ENCODE measurements around the gene WDR31.

WDR31 gene

GRCh38 chr9:113370806-113371325, 30.8 kb upstream of the WDR31 start:
- Histone ChIP-seq H3K4me1 (ENCODE audit: control insufficient read depth, insufficient read depth, low read length) (no peaks in the 10 kb centered on the region), H3K36me3 (ENCODE audit: control insufficient read depth in 2 of 2, insufficient read depth in 1 of 2, low read length in 2 of 2) (peaks cover 0 to 32% of the 10 kb centered on the region in 2 experiments; a peak in 2 of 3 replicates), H3K9me3 (ENCODE audit: control insufficient read depth, insufficient read depth, low read depth, low read length) (no peaks in the 10 kb centered on the region), H3K27ac (ENCODE audit: extremely low read depth, low read depth, low read length) (no peak overlapping the region), H3K4me3 (ENCODE audit: low read depth, low read length) (no peak overlapping the region)
- TF ChIP-seq ZNF404 (tag by site-specific recombination; IDR thresholded peaks at IDR 0.05) (no peak), ZNF658 (tag by site-specific recombination; IDR thresholded peaks at IDR 0.05) (no peak), ZNF626 (tag by site-specific recombination; IDR thresholded peaks at IDR 0.05) (no peak), ZNF114 (tag by site-specific recombination; IDR thresholded peaks at IDR 0.05) (no peak)
- ChIA-PET CTCF (interaction anchor here (0.6 to 0.7 kb wide), 2 partner anchors 16 to 148 kb away, joined by 3 to 4 read pairs; no protein-coding TSS in a partner anchor), POLR2A (interaction anchor here (0.7 to 0.8 kb wide), 2 partner anchors 22 to 545 kb away, joined by 3 read pairs; partner anchors contain the start of gene BSPRY)

GRCh38 chr9:113369855-113370140, 29.7 kb upstream of the WDR31 start:
- TF ChIP-seq ZNF366 (tag by site-specific recombination; conservative IDR thresholded peaks at IDR 0.05) (no peak), ZNF433 (tag by site-specific recombination; IDR thresholded peaks at IDR 0.05; ENCODE audit: low read depth) (no peak), OVOL3 (tag by site-specific recombination; IDR thresholded peaks at IDR 0.05) (no peak), ZFP41 (tag by site-specific recombination; IDR thresholded peaks at IDR 0.05; ENCODE audit: borderline replicate concordance) (no peak), RBAK (tag by site-specific recombination; IDR thresholded peaks at IDR 0.05) (no peak), ZNF518A (tag by site-specific recombination; conservative IDR thresholded peaks at IDR 0.05; ENCODE audit: low read depth) (no peak), HIC1 (tag by site-specific recombination; IDR thresholded peaks at IDR 0.05) (no peak)

GRCh38 chr9:113368982-113369854, 29.1 kb upstream of the WDR31 start:
- Histone ChIP-seq H3K4me3 (ENCODE audit: low read depth, low read length) (no peak overlapping the region), H3K4me1 (ENCODE audit: control insufficient read depth, insufficient read depth, low read length) (no peaks in the 10 kb centered on the region), H3K9me3 (ENCODE audit: control insufficient read depth, insufficient read depth, low read depth, low read length) (no peaks in the 10 kb centered on the region), H3K36me3 (ENCODE audit: control insufficient read depth in 2 of 2, insufficient read depth in 1 of 2, low read length in 2 of 2) (peaks cover 0 to 19% of the 10 kb centered on the region in 2 experiments; a peak in 1 of 3 replicates), H3K27ac (ENCODE audit: extremely low read depth, low read depth, low read length) (no peak overlapping the region)
- CTCF ChIA-PET: interaction anchor here (0.7 to 1.2 kb wide), 2 partner anchors 131 to 222 kb away, joined by 3 to 4 read pairs; no protein-coding TSS in a partner anchor
- POLR2A ChIA-PET: no interaction called here
- TF ChIP-seq ZNF776 (tag by site-specific recombination; IDR thresholded peaks at IDR 0.05; ENCODE audit: borderline replicate concordance) (no peak), ZNF529 (tag by site-specific recombination; IDR thresholded peaks at IDR 0.05; ENCODE audit: insufficient replicate concordance) (no peak), MYNN (tag by site-specific recombination; IDR thresholded peaks at IDR 0.05; ENCODE audit: borderline replicate concordance) (no peak), ZBTB17 (tag by site-specific recombination; IDR thresholded peaks at IDR 0.05) (no peak), GLIS2 (tag by site-specific recombination; IDR thresholded peaks at IDR 0.05) (no peak), ZNF157 (tag by site-specific recombination; IDR thresholded peaks at IDR 0.05) (no peak), ZNF140 (tag by site-specific recombination; IDR thresholded peaks at IDR 0.05) (no peak), ZNF416 (tag by site-specific recombination; IDR thresholded peaks at IDR 0.05) (no peak), ELK4 (IDR thresholded peaks at IDR 0.05; ENCODE audit: borderline replicate concordance, low read depth, low read length) (no peak), KLF7 (tag by site-specific recombination; IDR thresholded peaks at IDR 0.05; ENCODE audit: borderline replicate concordance) (no peak)

More at GRCh38 chr9:113369855-113370140, 29.7 kb upstream of the WDR31 start:
- Histone ChIP-seq H3K4me3 (ENCODE audit: low read depth, low read length) (no peak overlapping the region), H3K27ac (ENCODE audit: extremely low read depth, low read depth, low read length) (no peak overlapping the region), H3K4me1 (ENCODE audit: control insufficient read depth, insufficient read depth, low read length) (no peaks in the 10 kb centered on the region), H3K9me3 (ENCODE audit: control insufficient read depth, insufficient read depth, low read depth, low read length) (no peaks in the 10 kb centered on the region), H3K36me3 (ENCODE audit: control insufficient read depth in 2 of 2, insufficient read depth in 1 of 2, low read length in 2 of 2) (peaks cover 0 to 24% of the 10 kb centered on the region in 2 experiments; a peak in 2 of 3 replicates)
- CTCF ChIA-PET: interaction anchor here (1.2 kb wide), 1 partner anchor 222 kb away, joined by 3 read pairs; no protein-coding TSS in a partner anchor
- POLR2A ChIA-PET: interaction anchor here (0.6 kb wide), 2 partner anchors 26 to 93 kb away, joined by 3 to 5 read pairs; no protein-coding TSS in a partner anchor

All from HEK293 (cell line).